Mucosa of rectum (tissue), 2 donors: Measurements from ENCODE around the gene DKKL1.

ENCODE experiments used
- H3K27ac ChIP-seq, 2 donors: one replicate each; pipeline ENCODE4 v1.7.0; 2013; ENCODE audit warnings: inconsistent platforms in 2 of 2, low read depth in 2 of 2, low read length in 2 of 2
- H3K27me3 ChIP-seq, 2 donors: one replicate each; pipeline ENCODE4 v1.7.0; 2013; ENCODE audit warnings: low read length in 2 of 2; ENCODE audit not compliant: control insufficient read depth in 2 of 2, insufficient read depth in 2 of 2
- H3K36me3 ChIP-seq, 2 donors: one replicate each; pipeline ENCODE4 v1.7.0; 2013; ENCODE audit warnings: low read length in 2 of 2; ENCODE audit not compliant: control insufficient read depth in 2 of 2, insufficient read depth in 2 of 2
- H3K4me1 ChIP-seq, 2 donors: one replicate each; pipeline ENCODE4 v1.7.0; 2013; ENCODE audit warnings: low read length in 2 of 2, mild to moderate bottlenecking in 1 of 2; ENCODE audit not compliant: control insufficient read depth in 2 of 2, insufficient read depth in 2 of 2
- H3K4me3 ChIP-seq, 2 donors: one replicate each; pipeline ENCODE4 v1.7.0; 2013; ENCODE audit warnings: low read length in 2 of 2
- H3K9ac ChIP-seq, 2 donors: one replicate each; pipeline ENCODE4 v1.7.0; 2013; ENCODE audit warnings: low read length in 2 of 2, low read depth in 1 of 2, mild to moderate bottlenecking in 1 of 2
- H3K9me3 ChIP-seq, 2 donors: one replicate each; pipeline ENCODE4 v1.7.0; 2013; ENCODE audit warnings: low read length in 2 of 2; ENCODE audit not compliant: control insufficient read depth in 2 of 2
- donor health status: healthy.
- donor health status: Normal muscosa, but diverticular disease.

DKKL1 gene

GRCh38 chr19:49409441-49410029 lies 45.9 kb downstream of the DKKL1 start:
- H3K9ac ChIP-seq, result no peak overlapping the region
- no peaks in the 10 kb centered on the region for H3K9me3 ChIP-seq
- H3K4me3 ChIP-seq, result no peak overlapping the region
- H3K36me3 ChIP-seq, result no peaks in the 10 kb centered on the region
- H3K4me1 ChIP-seq, result peaks cover 0 to 7% of the 10 kb centered on the region in 2 donors
- no peak overlapping the region for H3K27ac ChIP-seq
- no peaks in the 10 kb centered on the region for H3K27me3 ChIP-seq

GRCh38 chr19:49411681-49412326 lies 48.1 kb downstream of the DKKL1 start:
- no peak overlapping the region for H3K4me3 ChIP-seq
- no peaks in the 10 kb centered on the region for H3K36me3 ChIP-seq
- H3K27ac ChIP-seq, result no peak overlapping the region
- H3K27me3 ChIP-seq, result peaks cover 0 to 5% of the 10 kb centered on the region in 2 donors
- peaks cover 0 to 7% of the 10 kb centered on the region in 2 donors for H3K4me1 ChIP-seq
- H3K9me3 ChIP-seq, result no peaks in the 10 kb centered on the region
- H3K9ac ChIP-seq, result no peak overlapping the region

- H3K4me3 ChIP-seq, result no peak overlapping the region
- peaks cover 0 to 7% of the 10 kb centered on the region in 2 donors for H3K4me1 ChIP-seq
- H3K27me3 ChIP-seq, result peaks cover 11 to 16% of the 10 kb centered on the region in 2 donors
- no peak overlapping the region for H3K27ac ChIP-seq
- H3K9me3 ChIP-seq, result no peaks in the 10 kb centered on the region
- no peaks in the 10 kb centered on the region for H3K36me3 ChIP-seq
- no peak overlapping the region for H3K9ac ChIP-seq
Measured at GRCh38 chr19:49413348-49413747, 49.7 kb downstream of the DKKL1 start.

- Histone ChIP-seq H3K9me3 (no peaks in the 10 kb centered on the region), H3K27ac (no peak overlapping the region)
Measured at GRCh38 chr19:49414256-49414655, 50.6 kb downstream of the DKKL1 start.

GRCh38 chr19:49415102-49415809 lies 51.6 kb downstream of the DKKL1 start:
- H3K4me1 ChIP-seq, result no peaks in the 10 kb centered on the region
- H3K36me3 ChIP-seq, result no peaks in the 10 kb centered on the region
- no peaks in the 10 kb centered on the region for H3K9me3 ChIP-seq
- no peak overlapping the region for H3K9ac ChIP-seq
- peaks cover 27 to 30% of the 10 kb centered on the region in 2 donors for H3K27me3 ChIP-seq
- no peak overlapping the region for H3K4me3 ChIP-seq
- no peak overlapping the region for H3K27ac ChIP-seq

More at GRCh38 chr19:49414256-49414655, 50.6 kb downstream of the DKKL1 start:
- H3K27me3 ChIP-seq, result peaks cover 17 to 22% of the 10 kb centered on the region in 2 donors
- peaks cover 0 to 5% of the 10 kb centered on the region in 2 donors for H3K4me1 ChIP-seq
- no peaks in the 10 kb centered on the region for H3K36me3 ChIP-seq
- H3K9ac ChIP-seq, result no peak overlapping the region
- H3K4me3 ChIP-seq, result no peak overlapping the region

- no peaks in the 10 kb centered on the region for H3K9me3 ChIP-seq
- no peak overlapping the region for H3K27ac ChIP-seq
- no peak overlapping the region for H3K4me3 ChIP-seq
- no peaks in the 10 kb centered on the region for H3K36me3 ChIP-seq
- H3K9ac ChIP-seq, result no peak overlapping the region
- H3K4me1 ChIP-seq, result no peaks in the 10 kb centered on the region
- H3K27me3 ChIP-seq, result peaks cover 30 to 33% of the 10 kb centered on the region in 2 donors
Measured at GRCh38 chr19:49415810-49416200, 52.1 kb downstream of the DKKL1 start.

- peaks cover 39 to 44% of the 10 kb centered on the region in 2 donors for H3K27me3 ChIP-seq
Measured at GRCh38 chr19:49417088-49417487, 53.4 kb downstream of the DKKL1 start.

GRCh38 chr19:49418511-49418910 lies 54.8 kb downstream of the DKKL1 start:
- Histone ChIP-seq H3K9ac (no peak overlapping the region), H3K9me3 (no peaks in the 10 kb centered on the region), H3K27me3 (peaks cover 52 to 58% of the 10 kb centered on the region in 2 donors)

More at GRCh38 chr19:49417088-49417487, 53.4 kb downstream of the DKKL1 start:
- no peak overlapping the region for H3K9ac ChIP-seq
- no peaks in the 10 kb centered on the region for H3K4me1 ChIP-seq
- no peaks in the 10 kb centered on the region for H3K9me3 ChIP-seq
- no peaks in the 10 kb centered on the region for H3K36me3 ChIP-seq
- H3K4me3 ChIP-seq, result no peak overlapping the region
- no peak overlapping the region for H3K27ac ChIP-seq

GRCh38 chr19:49419173-49419572 lies 55.5 kb downstream of the DKKL1 start:
- no peaks in the 10 kb centered on the region for H3K9me3 ChIP-seq
- H3K27me3 ChIP-seq, result peaks cover 58 to 64% of the 10 kb centered on the region in 2 donors

More at GRCh38 chr19:49418511-49418910, 54.8 kb downstream of the DKKL1 start:
- H3K4me1 ChIP-seq, result peaks cover 0 to 5% of the 10 kb centered on the region in 2 donors
- no peak overlapping the region for H3K27ac ChIP-seq
- H3K36me3 ChIP-seq, result no peaks in the 10 kb centered on the region
- no peak overlapping the region for H3K4me3 ChIP-seq

GRCh38 chr19:49420227-49420626 lies 56.5 kb downstream of the DKKL1 start:
- H3K27me3 ChIP-seq, result peaks cover 62 to 70% of the 10 kb centered on the region in 2 donors

More at GRCh38 chr19:49419173-49419572, 55.5 kb downstream of the DKKL1 start:
- Histone ChIP-seq H3K9ac (no peak overlapping the region), H3K27ac (no peak overlapping the region), H3K4me1 (peaks cover 0 to 5% of the 10 kb centered on the region in 2 donors), H3K4me3 (no peak overlapping the region), H3K36me3 (no peaks in the 10 kb centered on the region)

More at GRCh38 chr19:49420227-49420626, 56.5 kb downstream of the DKKL1 start:
- Histone ChIP-seq H3K27ac (no peak overlapping the region), H3K36me3 (no peaks in the 10 kb centered on the region), H3K9me3 (no peaks in the 10 kb centered on the region), H3K9ac (no peak overlapping the region), H3K4me1 (peaks cover 0 to 5% of the 10 kb centered on the region in 2 donors), H3K4me3 (no peak overlapping the region)
